ENCODE measurements around the gene PRAMEF11.

The PRAMEF11 gene

DNA sequence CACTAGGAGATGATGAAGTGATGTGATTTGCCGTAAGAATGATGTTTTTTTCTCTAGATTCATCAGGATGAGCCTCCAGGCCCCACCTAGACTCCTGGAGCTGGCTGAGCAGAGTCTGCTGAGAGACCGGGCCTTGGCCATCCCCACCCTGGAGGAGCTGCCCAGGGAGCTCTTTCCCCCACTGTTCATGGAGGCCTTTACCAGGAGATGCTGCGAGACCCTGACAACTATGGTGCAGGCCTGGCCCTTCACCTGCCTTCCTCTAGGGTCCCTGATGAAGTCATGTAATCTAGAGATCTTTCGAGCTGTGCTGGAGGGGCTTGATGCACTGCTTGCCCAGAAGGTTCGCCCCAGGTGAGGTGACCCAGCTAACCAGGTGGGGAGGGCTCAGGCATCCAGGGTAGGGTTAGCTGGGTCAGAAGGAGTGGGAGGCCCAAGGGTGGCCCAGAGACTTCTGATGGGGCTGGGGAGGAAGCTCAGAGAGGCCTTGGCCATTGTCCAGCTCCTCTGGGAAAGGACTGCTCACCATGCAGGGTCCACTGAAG, 56.3 kb downstream of the PRAMEF11 start:
- H3K9ac ChIP-seq: no peak overlapping the region
- TF ChIP-seq, protein P1, sequence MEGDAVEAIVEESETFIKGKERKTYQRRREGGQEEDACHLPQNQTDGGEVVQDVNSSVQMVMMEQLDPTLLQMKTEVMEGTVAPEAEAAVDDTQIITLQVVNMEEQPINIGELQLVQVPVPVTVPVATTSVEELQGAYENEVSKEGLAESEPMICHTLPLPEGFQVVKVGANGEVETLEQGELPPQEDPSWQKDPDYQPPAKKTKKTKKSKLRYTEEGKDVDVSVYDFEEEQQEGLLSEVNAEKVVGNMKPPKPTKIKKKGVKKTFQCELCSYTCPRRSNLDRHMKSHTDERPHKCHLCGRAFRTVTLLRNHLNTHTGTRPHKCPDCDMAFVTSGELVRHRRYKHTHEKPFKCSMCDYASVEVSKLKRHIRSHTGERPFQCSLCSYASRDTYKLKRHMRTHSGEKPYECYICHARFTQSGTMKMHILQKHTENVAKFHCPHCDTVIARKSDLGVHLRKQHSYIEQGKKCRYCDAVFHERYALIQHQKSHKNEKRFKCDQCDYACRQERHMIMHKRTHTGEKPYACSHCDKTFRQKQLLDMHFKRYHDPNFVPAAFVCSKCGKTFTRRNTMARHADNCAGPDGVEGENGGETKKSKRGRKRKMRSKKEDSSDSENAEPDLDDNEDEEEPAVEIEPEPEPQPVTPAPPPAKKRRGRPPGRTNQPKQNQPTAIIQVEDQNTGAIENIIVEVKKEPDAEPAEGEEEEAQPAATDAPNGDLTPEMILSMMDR (IDR thresholded peaks at IDR 0.05): no peak

More for the DNA sequence above, 56.3 kb downstream of the PRAMEF11 start:
- Histone ChIP-seq H3K27me3 (ENCODE audit: control insufficient read depth, insufficient read depth, low read length) (no peaks in the 10 kb centered on the region), H3K9me3 (ENCODE audit: control insufficient read depth, low read length) (no peaks in the 10 kb centered on the region), H3K27ac (no peak overlapping the region), H3K4me1 (no peaks in the 10 kb centered on the region), H3K4me2 (ENCODE audit: low read length) (no peak overlapping the region), H3K79me2 (no peaks in the 10 kb centered on the region), H3K36me3 (ENCODE audit: control insufficient read depth, insufficient read depth, low read length) (no peaks in the 10 kb centered on the region), H3K4me3 (ENCODE audit: low read depth, low read length) (no peak overlapping the region), H2AFZ (no peak overlapping the region)
